ENCODE results near the gene FAM3A.

FAM3A gene

GRCh38 chrX:154487518-154488290 is 28.3 kb downstream of the FAM3A start:
- no peak overlapping the region for H3K4me3 ChIP-seq (ENCODE audit: control insufficient read depth, low read depth, low read length)
- no peak for TF ChIP-seq CTCF (conservative IDR thresholded peaks at IDR 0.05; ENCODE audit: control insufficient read depth, insufficient read depth, low read depth, low read length)
- DNase-seq (ENCODE audit: low read depth), result no peak

GRCh38 chrX:154486396-154487207 is 29.4 kb downstream of the FAM3A start, which contains the start of gene UBL4A:
Gene UBL4A (minus strand): TSS chrX:154486615. CDS start chrX:154486584, 31 bp downstream.
- peak within 1 kb of the TSS; percentile 49 for H3K4me3 ChIP-seq (ENCODE audit: control insufficient read depth, low read depth, low read length)
- no peak for TF ChIP-seq CTCF (conservative IDR thresholded peaks at IDR 0.05; ENCODE audit: control insufficient read depth, insufficient read depth, low read depth, low read length)
- peak; percentile 36 for DNase-seq (ENCODE audit: low read depth)

GRCh38 chrX:154486052-154486395 is 30.0 kb downstream of the FAM3A start:
- H3K4me3 ChIP-seq (ENCODE audit: control insufficient read depth, low read depth, low read length), result peak overlapping the region; percentile 49
- no peak for DNase-seq (ENCODE audit: low read depth)
- TF ChIP-seq CTCF (conservative IDR thresholded peaks at IDR 0.05; ENCODE audit: control insufficient read depth, insufficient read depth, low read depth, low read length), result no peak

DNA sequence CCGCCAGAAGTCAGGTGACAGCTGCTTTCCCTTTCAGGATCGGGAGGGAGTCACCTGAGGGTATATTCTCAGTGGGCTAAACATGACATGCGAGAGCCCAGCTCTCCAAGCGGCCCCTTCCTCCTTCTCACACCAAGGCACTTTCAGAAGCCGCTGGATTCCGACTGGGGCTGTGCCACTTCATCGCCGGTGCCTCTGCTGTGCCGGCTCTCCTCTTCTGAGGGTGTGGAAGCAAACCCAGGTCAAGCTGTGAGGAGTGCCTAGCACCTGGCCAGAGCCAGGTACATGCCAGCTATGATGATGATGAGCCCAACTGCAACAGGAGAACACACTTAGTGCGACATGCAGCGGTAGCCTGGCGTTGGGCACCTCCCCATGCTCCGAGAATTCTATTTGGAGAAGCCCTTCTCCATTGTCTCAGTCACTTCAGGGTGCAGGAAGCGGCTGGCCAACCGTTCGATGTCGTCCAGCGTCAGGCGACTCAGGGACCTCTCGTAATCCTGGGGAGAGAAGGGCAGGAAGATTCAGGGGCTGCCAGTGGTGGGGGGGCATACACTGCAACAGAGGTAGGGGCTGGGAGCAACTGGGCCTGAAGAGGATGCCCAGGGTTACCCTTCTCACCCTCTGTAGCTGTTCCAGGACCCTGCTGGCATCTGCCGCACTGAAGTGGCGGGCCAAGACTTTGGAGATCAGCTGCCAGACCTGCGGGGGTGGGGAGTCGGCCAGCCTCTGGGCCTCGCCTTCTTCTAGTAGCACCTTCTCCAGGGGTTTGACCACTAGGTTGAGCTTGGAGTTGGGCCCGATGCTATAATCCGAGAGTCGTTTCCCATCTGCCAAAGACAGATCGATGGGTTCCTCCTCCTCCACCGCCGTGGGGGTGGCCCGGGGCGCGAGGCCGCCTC is 30.6 kb downstream of the FAM3A start:
- peak overlapping the region; percentile 49 for H3K4me3 ChIP-seq (ENCODE audit: control insufficient read depth, low read depth, low read length)
- no peak for DNase-seq (ENCODE audit: low read depth)
- TF ChIP-seq CTCF (conservative IDR thresholded peaks at IDR 0.05; ENCODE audit: control insufficient read depth, insufficient read depth, low read depth, low read length), result no peak

- peak; percentile 20 for DNase-seq (ENCODE audit: low read depth)
- TF ChIP-seq CTCF (conservative IDR thresholded peaks at IDR 0.05; ENCODE audit: control insufficient read depth, insufficient read depth, low read depth, low read length), result no peak
- H3K4me3 ChIP-seq (ENCODE audit: control insufficient read depth, low read depth, low read length), result no peak overlapping the region
Observed at GRCh38 chrX:154484255-154485149, 31.5 kb downstream of the FAM3A start.
